Measurements from ENCODE around the gene TGOLN2.
"Not testable (repeated sequence)": the region's sequence is repeated elsewhere in the genome, so short reads cannot be mapped to it uniquely, and the experiment has no call there.

The TGOLN2 gene

DNA sequence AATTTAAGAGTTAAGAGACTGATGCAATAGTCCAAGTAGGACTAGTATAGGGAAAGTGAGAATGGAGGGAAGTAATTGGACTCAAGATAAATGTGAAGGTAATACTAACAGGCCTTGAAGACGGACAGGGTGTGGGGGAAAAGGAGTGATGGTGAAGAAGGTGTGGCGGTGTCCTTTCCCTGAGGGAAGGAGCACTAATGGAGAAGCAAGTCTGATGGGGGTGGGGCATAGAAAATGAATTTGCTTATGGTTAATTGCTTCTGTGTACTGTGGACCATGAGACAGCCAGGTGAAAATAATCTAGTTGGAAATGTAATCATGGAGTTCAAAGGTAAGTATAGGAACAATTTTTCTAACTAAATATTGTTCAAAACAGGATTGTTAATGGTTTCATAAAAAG is 7.1 kb upstream of the TGOLN2 start:
- no peak for DNase-seq

GRCh38 chr2:85333877-85334276 is 6.1 kb upstream of the TGOLN2 start:
- not testable (repeated sequence) for DNase-seq

- no peak for DNase-seq
These were observed 3.2 kb upstream of the TGOLN2 start for GRCh38 chr2:85330839-85331636.

DNA sequence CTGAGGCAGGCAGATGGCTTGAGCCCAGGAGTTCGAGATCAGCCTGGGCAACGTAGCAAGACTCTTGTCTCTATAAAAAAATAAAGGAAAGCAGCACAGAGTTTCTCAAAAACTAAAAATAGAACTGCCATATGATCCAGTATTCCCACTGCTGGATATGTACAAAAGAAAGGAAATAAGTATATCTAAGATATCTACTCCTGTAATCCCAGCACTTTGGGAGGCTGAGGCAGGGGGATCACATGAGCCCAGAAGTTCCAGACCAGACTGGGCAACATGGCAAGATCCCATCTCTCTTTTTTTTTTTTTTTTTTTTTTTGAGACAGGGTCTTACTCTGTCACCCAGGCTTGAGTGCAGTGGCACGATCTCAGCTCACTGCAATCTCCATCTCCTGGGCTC is 1.9 kb upstream of the TGOLN2 start:
- DNase-seq, result not testable (repeated sequence)

DNA sequence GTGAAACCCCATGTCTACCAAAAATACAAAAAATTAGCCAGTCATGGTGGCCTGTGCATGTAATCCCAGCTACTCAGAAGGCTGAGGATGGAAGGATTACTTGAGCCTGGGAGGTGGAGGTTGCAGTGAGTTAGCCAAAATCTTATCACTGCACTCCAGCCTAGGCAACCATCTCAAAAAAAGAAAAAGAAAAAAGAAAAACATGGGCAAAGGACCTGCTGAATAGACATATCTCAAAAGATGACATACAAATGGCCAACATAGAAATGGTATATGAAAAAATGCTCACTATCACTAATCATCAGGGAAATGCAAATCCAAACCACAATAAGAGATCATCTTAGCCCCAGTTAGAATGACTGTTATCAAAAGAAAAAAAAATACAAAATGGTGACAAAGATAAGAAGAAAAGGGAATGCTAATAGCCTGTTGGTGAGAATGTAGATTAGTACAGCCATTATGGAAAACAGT is 1.4 kb upstream of the TGOLN2 start:
- DNase-seq, result no peak

DNA sequence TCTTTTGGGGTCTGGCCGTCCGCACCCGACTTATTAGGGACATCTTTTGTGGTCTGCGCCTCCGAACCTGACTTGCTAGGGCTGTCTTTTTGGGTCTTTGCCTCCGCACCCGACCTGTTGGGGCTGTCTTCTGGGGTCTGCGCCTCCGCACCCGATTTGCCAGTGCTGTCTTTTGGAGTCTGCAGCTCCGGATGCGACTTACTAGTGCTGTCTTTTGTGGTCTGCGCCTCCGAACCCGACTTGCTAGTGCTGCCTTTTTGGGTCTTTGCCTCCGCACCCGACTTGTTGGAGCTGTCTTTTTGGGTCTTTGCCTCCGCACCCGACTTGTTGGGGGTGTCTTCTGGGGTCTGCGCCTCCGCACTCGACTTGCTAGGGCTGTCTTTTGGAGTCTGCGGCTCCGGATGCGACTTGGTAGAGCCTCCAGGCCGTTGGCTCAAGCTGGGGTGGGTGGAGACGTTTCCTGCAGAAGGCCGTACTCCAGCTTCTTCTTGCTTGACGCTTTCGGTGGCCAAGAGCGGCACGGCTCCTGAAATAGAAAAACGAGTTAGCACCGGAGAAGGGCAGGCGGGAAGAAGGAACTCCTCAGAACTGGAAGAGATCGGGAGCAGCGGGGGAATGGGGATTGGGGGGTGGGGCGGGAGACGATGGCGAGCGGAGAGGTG is 498 bp downstream of the TGOLN2 start:
- peak; percentile 32 to 58 for DNase-seq

GRCh38 chr2:85326406-85327159 is 1.2 kb downstream of the TGOLN2 start:
- DNase-seq, result peak; percentile 41 to 61

DNA sequence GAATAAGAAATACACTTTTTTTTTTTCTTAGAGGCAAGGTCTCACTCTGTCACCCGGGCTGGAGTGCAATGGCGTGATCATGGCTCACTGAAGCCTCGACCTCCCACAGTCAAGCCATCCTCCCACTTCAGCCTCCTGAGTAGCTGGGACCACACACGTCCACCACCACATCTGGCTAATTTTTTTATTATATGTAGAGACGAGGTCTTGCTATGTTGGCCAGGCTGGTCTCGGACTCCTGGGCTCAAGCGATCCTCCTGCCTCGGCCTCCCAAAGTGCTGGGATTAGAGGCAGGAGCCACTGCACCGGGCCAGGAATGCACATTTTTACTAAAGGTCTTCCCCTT is 2.4 kb downstream of the TGOLN2 start:
- DNase-seq, result no peak

- DNase-seq, result no peak
These were observed 2.9 kb downstream of the TGOLN2 start for GRCh38 chr2:85324639-85325465.

GRCh38 chr2:85323988-85324367 is 3.8 kb downstream of the TGOLN2 start:
- not testable (repeated sequence) for DNase-seq

DNA sequence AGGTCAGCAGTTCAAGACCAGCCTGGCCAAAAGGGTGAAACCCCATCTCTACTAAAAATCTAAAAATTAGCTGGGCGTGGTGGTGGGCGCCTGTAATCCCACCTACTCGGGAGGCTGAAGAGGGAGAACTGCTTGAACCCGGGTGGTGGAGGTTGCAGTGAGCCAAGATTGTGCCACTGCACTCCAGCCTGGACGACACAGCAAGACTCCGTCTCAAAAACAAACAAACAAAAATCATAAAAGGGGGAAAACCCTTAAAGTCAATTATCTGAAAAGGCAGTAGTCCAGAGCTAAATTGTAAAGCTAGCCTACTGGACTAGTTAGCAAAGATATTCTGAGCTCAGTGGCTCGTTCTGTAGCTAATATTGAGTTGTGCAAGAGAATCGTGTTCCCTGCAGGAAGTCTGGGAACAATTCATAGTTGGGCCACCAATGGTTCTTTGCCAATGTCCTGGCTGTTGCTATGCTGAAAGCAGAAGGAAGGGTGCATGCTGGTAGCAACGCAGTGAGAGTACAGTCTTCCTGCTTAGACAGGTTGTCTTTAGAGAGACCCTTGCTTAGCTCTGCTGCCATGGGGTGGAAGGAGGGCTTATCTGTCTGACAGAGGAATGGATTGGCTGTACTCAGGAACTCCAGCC is 4.3 kb downstream of the TGOLN2 start:
- DNase-seq, result no peak

- DNase-seq, result no peak
These were observed 8.0 kb downstream of the TGOLN2 start for GRCh38 chr2:85319796-85320195.

DNA sequence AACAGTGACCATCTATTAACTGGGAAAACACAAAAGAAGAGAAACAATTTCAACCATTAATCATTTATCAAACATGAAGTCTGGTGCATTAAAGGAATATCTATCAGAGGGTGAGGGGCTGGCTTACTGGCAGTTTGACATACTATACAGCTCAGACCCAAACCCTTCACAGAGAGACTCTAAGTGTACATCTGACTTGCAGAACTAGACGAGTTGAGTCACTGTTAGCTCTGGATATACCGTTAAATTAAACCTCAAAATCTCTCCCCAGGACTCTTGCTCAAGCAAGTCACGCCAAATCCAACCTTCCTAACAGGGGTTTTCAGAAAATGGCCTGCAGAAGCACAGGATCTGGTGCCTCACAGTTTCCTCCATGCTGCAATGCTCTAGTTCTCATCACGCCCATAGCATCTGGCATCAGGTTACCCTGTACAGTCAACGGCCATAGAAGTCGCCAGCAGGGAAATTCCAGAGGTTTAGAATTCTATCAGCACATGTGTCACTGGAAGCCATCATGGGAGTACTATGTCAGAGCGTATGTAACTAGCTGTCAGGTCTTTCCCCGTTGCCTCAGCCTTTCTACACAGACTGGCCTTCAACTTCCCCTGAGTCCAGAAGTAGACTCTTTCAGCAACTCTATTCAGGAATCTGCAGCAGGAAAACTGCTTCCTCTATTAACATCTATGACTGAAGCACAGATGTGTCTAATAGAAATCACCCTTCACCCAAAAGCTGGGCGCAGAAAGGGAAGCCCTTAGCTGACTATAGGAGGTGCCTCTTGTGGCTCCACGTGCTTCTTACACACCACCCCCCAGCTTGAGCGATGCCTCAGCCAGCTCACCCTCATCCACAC is 9.3 kb downstream of the TGOLN2 start:
- DNase-seq, result no peak

GRCh38 chr2:85315921-85316320 is 11.9 kb downstream of the TGOLN2 start:
- DNase-seq, result not testable (repeated sequence)

- no peak for DNase-seq
These were observed 12.9 kb downstream of the TGOLN2 start for GRCh38 chr2:85314884-85315242.

DNA sequence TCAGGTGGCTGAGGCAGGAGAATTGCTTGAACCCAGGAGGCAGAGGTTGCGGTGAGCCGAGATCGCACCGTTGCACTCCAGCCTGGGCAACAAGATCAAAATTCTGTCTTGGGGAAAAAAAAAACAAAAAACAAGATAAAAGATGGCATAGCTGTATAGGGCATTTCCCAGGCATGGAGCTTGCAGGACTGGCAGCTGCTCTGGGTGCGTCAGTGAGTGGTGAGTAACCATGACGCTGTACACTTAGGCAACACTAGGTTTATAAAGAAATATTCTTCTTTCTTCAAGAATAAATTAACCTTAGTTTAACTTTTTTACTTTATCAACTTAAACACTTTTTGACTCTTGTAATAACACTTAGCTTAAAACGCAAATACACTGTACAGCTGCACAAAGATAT is 15.4 kb downstream of the TGOLN2 start:
- DNase-seq, result no peak

DNA sequence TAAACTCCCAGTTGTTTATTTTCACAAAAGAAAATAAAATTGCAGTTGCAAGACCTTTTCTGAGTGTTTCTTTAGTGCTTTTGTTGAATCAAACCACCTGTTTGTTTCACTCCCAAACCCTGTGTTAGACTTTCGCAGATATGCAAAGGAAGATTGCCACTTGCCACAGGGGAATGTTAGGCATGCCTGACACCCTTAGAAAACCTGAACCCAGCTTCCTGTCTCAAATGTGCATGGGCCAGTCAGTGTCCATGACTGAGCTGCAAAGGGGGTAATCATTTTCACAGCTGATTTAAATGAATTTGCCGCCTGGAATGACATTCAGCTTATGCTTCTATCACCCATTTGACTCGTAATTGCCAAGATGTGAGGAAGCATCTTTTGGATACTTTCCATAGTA is 17.5 kb downstream of the TGOLN2 start:
- no peak for DNase-seq

DNA sequence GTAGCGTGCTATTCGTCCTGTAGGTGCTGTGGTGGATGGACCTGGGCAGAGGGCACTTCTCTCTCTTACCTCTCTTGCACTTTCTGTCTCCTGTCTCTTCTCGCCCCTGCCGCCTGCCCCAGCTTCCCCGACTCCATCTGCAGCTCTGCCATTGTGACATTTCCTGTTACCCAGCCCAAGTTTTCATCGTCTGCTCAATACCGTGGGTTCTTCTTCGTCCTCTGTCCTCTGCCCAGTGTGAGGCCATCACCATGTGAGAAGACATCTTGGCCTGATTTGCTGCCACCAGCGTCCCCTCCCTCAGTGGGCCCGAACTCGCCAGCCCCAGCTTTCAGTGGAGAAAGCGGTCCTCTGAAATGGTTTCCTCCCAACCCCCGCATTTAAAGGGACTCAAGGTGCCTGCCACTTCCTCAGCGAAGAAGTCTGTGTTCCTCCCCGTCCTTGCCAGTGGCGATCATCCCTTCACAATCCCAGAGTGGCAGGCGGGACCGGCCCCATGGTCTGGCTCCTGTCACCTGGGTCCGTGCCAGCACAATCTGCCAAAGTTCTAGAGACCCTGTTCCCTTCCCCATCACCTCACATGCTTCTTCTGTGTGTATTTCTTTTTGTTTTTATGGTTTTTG is 18.0 kb downstream of the TGOLN2 start:
- peak in 1 of 2 donors; percentile 33 for DNase-seq

- DNase-seq, result no peak
These were observed 18.8 kb downstream of the TGOLN2 start for GRCh38 chr2:85308896-85309555.

DNA sequence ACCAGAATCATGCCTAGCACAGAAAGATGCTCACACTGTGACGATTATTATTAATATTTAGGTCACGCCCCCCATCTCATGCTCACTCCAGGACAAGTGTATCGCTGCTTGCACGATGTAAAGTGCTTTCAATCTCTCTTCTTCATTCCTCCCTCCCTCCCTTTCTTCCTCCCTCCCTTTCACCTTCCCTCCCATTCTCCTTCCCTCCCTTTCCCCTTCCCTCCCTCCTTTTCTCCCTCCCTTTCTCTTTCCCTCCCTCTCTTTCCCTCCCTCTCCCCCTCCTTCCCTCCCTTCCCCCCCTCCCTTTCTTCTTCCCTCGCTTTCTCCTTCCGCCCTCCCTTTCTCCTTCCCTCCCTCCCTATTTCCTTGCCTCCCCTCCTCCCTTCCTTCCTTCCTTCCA is 19.6 kb downstream of the TGOLN2 start:
- no peak for DNase-seq

All from CD4-positive, alpha-beta T cell treated with Interferon alpha-2 for 1 hour (primary cell).